Activated T-cell treated with anti-CD3 and anti-CD28 coated beads for 24 hours (primary cell): ENCODE results near the gene PEPD.
A peak's percentile ranks its signal among the peaks of the same experiment; 100 is the strongest.
"Not testable (repeated sequence)": the region's sequence is repeated elsewhere in the genome, so short reads cannot be mapped to it uniquely, and the experiment has no call there.

Experiments
- DNase-seq: peaks from one replicate; pipeline ENCODE4 v3.0.0-alpha.2; 2020; ENCODE audit warnings: low read depth

The PEPD gene

DNA sequence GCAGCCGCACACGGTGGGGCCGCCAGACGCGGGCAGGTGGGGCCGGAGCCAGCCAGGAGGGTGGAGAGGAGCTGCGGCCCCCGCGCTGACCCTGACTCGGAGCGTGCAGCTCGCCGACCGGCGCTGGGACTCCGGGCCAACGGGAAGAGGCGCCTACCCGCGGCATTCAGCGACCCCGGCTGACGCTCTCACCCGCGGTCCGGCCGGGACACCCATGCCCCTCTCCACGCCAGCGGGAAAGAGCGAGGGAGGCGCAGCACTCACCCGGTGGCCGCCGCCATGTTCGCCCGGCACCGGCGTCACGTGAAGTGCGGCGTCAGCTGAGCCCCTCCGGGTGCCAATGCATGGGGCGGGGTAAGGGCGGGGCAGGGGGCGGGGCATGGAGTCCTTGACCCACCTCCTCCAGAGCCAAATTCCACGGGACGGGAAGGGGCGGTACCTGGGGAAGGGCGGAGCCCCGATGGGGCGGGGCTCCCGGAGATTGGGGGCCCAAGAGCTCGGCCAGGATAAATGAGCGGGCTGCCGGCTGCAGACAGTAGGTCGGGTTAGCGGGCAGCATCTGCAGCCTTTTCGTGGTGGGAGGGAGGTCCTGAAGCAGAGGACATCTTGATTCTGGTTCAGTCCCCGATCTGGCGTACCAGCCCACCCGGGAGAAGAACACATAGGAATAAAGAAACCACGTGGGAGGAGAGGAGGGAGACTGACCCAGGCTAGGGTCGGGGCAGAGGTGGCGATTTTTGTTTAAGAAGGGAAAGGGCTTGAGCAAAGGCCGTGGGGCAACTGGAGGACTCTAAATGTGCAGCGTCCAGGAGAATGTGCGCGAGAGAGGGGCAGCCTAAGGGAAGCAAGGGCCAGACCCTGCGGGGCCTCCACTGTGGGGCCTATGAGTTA, at the start of gene PEPD:
TSS of gene PEPD (minus strand) at position 312 of the 891 bp plus-strand sequence. CDS start at position 281, 31 bp downstream.
- peak; percentile 84 for DNase-seq

DNA sequence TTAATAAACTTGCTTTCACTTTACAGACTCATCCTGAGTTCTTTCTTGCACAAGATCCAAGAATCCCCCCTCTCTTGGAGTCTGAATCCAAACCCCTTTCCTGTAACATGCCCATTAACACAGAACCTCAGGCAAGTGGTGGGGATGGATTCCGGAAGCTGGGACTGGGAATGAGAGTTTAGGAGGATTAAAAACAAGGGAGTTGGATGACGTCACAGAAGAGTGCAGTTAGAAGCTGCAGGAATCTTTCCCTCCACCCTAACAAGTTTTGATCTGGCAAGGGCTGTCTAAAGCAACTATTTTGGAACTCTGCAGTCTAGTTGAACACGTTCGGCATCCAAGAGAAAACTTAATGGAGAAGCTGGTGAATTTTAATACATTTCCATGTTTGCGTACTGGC, 48.2 kb upstream of the PEPD start:
- no peak for DNase-seq

DNA sequence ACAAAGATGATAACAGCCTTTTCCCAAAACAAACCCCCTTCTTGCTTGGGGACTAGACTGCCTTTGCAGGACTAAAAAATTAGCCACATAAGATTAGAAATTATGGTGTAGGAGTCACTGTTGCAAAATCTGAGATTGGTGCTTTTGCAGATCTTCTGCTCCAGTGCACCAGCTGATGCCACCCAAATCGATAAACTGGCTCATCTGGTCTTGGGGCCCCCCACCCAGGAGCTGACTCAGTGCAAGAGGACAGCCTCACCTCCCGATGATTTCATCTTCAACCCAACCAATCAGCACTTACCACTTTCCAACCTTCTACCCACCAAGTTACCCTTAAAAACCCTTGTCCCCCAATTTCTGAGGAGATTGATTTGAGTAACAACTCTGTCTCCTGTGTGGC, 47.1 kb upstream of the PEPD start:
- DNase-seq = no peak

DNA sequence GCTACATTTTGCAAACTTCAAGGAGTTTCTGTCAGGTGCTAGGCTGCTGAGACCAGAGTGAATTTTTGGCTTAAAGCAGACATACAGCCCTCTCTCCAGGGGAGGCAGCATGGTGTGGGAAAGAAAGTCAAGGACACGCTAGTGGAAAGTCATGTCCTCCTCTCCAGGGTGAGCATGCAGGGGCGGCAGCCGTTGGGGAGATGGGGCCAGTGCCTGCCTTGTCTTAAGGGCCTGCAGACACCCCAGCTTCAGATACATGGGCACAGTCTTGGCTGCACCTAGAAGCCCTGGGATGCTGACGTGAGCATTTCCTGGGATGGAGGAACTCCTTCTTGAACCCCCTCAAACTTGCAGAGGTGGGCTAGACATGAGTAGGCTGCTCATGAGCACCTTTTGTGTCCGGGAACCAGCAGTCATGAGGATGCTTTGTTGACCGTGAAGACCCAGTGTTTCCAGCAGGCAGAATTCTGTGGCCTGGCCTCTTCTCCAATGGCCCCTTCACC, 43.3 kb upstream of the PEPD start:
- no peak for DNase-seq

DNA sequence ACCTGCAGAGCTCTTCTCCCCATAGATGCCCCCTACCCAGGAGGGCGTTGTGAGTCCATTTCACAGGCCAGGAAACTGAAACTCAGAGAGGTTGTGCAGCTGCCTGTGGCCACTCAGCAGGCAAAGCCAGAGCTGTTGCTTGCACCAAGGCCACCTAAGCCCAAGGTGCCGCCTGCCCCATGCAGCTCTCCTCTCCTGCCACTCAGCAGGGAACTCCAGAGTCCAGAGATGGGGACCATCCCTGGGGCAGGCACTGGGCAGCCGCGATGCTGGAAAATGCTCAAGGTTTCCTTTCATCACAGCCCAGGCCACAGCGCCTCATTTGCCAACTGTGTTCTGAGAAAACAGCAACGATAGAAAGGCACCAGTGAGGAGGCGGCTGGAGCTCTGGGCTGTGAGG, 41.0 kb upstream of the PEPD start:
- no peak for DNase-seq

DNA sequence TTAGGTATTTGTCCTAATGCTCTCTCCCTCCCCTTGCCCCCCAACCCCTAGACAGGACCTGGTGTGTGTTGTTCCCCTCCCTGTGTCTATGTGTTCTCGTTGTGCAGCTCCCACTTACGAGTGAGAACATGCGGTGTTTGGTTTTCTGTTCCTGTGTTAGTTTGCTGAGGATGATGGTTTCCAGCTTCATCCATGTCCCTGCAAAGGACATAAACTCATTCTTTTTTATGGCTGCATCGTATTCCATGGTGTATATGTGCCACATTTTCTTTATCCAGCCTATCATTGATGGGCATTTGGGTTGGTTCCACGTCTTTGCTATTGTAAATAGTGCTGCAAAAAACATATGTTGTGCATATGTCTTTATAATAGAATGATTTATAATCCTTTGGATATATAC, 40.1 kb upstream of the PEPD start:
- not testable (repeated sequence) for DNase-seq

DNA sequence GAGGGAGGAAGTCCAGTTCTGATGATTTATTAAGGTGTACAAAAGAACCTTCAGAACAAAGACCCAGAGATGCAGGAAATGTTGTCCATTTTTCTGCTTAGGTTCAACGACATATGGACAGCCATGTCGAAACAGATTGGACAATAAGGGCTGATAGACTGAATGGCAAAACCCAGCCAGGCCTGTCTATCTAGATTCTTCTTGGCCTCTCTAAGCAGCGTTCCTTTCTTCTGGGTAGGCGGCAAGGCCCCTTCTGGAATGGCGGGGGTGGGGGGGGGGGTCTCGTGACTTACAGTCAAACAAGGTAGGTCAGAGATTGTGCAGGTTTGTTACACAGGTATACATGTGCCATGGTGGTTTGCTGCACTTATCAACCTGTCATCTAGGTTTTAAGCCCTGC, 39.7 kb upstream of the PEPD start:
- no peak for DNase-seq

DNA sequence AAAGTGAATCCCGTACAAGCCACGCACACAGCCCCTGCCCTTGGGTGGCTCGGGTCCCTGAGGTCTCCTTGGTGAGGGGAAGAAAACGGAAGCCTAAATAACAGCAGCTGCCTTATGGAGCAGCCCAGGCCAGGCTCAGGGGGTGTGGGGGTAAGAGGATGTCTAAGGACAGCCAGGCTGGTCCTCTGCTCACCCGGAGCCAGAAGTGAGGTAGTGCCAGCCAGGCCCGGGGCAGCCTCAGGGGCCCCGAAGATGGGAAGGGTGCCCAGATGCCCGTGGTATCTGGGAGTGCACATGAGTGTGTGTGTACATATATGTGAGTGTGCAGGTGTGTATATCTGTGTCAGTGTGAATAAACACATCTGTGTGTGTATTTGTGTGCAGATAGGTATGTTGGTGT, 38.4 kb upstream of the PEPD start:
- DNase-seq = no peak

DNA sequence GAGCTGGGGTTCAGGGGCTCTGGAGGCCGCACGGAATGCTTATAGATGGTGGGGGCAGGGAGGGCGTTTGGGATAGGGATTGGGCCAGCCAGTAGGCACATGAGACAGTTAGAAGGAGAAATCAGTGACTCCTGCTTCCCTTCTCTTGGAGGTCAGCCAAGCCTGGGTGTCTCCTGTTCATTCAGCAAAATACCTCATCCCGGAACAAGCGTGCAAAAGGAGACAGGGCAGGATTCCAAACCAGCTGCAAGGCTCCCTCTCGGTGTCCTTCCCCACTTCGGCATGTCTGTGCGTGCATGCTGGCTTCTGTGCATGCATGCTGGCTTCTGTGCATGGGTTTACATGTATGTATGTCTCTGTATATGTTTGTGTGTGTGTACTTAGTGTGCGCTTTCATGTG, 37.3 kb upstream of the PEPD start:
- no peak for DNase-seq

DNA sequence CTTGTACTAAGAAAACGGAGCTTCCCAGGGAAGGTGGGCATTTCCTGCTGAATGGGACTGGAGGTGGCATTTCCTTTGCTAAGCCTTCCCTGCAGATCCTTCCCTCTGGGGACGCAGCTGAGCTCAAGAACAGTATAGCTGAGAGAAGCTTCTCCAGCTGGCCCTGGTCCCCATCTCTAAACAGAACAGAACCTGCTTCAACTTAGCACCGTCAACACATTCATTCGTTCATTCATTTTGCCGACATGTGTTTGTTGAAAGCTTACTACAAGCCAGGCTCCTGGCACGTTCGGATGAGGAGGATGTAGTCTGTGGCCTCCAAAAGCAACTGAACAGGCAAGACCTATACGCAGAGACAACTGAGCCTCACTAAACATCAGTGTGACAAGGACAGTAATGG, 36.6 kb upstream of the PEPD start:
- no peak for DNase-seq

DNA sequence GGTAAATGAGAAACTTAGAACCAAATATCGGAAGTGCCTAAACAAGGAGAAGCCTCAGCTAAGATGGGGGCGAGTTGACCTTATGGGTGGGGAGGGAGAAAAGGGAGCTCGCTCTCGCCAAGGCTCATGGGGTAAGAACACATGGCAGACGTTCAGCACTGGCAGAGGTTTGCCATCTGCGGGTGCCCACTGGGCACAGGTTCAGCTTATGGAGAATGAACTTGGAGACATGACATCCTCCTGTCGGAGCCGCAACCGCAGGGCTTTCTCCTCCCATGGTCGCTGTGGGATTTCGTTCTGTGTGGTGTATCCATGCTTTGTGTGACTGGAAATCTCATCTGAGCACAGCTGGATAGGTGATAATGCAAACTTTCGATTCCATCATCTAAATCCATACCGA, 36.1 kb upstream of the PEPD start:
- no peak for DNase-seq

DNA sequence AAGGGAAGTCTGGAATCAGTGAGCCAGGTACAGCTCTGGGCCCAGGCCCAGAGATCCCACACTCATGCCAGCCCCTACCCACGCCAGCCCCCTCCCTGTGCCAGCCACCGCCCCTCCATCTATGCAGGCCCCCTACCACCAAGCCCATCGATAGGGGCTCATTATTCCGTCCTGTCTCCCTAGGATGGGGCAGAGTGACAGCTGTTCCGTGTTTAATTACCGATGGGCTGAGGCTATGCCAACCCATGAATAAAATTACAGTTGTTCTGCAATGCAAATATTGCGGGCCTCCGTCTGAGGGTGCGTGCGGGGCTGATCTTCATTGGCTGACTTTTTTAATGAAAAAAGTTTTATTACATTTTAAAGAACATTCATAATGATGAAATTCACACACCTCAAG, 35.6 kb upstream of the PEPD start:
- DNase-seq = no peak

DNA sequence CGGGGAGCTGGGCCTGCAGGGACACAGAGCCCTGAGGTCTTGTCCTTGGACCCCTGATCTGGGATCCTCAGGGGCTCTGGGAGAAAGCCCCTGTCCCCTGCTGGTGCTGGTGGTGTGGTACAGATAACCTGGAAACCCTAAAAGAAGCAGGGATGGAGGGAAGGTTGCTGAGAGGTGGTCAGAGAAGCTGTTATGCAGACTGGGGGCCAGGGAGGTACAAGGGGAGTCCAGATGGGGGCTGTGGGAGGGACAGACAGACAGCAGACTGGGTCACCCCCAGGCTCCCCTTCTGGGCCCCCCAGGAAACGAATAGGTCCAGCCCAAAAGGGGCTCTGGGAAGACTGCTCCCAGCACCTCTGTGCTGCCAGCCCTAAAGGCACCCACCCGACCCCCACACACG, 34.7 kb upstream of the PEPD start:
- DNase-seq = no peak

DNA sequence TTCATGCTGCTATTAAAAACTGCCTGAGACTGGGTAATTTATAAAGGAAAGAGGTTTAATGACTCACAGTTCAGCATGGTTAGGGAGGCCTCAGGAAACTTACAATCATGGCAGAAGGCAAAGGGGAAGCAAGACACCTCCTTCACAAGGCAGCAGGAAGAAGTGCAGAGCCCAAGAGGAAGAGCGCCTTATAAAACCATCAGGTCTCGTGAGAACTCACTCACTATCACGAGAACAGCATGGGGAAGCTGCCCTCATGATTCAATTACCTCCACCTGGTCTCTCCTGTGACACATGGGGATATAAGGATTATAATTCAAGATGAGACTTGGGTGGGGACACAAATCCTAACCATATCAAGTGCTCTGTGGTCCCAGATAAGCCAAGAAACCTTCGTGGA, 34.1 kb upstream of the PEPD start:
- DNase-seq = not testable (repeated sequence)

DNA sequence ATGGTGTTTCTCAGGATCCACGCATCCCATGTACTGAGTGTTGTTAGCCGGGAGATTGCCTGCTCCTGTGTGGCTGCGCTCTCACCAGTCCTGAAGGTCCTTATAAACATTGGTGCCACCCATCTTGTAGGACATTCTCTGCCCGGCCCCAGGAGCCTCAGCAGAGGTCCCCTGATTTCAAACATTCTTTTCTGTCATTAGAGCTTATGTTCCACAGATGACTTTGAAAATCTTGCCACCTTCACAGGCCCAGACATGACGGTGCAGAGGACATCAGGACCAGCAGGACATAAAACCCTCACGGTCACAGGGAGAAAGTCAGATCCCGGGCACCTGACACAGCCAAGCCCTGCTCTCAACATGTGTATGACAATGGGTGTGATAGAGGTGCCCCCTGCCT, 33.2 kb upstream of the PEPD start:
- DNase-seq = no peak

DNA sequence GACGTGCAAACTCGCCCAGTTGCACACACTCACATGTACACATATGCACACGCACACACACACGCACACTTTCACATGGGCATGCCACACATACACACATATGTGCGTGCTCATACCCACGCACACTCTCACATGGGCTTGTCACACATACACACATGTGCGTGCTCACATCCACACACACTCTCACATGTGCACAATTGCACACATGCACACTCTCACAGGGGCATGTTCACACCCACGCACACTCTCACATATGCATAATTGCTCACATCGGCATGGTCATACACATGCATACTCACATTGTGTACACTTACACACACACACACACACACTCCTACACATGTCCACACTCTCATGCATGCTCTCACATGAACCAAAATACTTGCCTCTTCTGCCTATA, 32.8 kb upstream of the PEPD start:
- DNase-seq = no peak

DNA sequence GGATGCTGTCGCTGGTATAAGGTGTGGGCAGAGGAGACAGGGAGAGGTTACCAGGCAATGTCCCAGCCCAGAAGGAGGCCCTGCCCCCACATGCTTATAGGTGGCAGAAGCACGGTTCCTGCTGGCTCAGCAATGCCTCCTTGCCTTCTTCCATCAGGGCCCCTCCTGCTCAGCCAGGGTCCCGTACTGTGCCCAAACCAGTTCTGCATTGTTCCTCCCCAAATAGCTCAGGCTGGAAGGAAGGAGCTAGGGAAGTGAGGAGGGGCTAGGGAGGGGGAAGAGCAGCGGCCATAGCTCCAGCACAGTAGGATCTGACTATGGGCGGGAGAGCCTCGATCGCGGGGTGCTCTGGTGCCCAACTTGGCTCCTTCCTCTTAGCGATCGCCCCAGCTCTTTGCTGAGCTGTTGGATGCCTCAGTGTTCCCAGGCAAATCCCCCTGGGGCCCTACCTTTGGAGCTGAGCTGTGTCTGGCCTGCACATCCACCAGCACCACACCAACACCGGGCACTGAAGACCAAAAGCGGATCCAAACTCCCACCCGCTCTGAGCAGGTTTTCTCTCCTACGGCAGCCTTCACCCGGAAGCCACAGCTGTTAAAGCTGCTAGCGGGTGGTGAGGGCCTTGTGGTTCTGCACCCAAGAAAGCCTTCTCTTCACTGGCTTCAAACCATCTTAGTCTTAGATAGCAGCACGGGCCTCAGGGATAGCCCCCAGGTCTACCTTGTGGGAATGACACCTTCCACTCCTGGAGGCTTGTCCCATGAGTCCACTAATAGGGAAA, 32.1 kb upstream of the PEPD start:
- no peak for DNase-seq

DNA sequence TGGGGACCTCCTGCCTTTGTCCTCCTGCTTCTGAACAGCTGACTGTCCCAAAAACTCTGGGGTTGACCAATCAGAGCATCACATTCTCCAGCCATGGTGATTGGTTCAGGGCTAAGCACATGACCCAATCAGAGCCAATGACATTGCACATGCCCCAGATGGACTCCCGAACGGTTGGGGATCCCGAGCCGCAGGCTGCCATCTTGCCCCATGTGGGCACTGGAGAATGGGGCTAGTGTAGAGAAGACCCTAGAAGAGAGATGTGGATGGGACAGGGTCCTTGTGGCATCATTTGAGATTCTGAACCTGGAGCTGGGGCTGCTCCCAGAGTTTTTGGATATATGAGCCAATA, 31.3 kb upstream of the PEPD start:
- no peak for DNase-seq

DNA sequence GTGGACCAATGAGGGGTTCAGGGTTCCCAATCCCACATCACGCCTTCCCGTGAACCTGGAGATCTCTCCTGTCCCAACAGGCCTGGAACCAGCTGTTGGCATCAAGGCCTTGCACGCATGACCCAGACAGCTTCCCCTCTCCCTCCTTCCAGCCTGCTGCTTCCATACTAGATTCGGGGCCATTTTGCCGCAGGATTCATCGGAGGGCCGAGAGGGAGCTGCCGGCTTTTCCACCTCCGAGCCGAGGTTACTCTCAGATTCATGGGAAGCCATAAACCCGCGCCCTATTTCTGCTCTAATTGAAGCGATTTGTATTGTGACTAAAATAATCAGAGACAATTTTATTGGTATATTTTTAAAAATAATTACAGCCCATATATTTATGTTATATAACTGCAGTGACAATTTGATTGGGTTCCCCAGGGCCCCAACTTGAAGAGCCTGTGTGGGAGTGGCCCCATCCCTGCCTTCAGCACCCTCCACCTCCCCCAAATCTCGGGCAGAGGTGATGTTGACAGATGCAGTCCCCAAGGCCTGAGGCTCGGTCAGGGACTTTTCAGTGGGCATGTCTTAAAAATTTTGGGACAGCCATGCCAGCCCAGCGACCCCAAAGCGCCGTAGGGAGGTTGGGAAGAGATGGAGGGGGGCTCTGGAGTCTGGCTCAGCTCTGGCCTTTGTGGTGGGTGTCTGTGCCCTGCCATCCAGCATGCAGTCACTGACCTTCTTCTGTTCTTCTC, 30.8 kb upstream of the PEPD start:
- no peak for DNase-seq

DNA sequence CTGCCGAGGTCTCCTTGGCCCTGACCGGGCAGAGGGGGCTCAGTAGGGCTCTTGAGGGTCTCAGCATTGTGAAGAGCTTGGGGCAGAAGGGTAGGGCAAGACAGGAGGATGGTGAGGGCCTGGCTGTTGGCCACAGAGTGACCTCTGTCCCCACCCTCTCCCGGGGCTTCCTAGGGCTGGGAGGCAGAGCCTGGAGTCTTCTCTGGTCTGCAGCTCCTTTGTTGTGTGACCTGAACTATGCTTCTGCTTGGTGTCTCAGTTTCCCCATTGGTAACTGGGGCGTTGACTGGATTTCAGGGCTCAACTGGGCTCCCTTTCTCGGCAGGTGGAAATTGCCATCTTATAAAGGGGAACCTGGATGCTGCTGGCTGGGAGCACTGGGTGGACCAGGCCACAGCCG, 30.1 kb upstream of the PEPD start:
- no peak for DNase-seq

DNA sequence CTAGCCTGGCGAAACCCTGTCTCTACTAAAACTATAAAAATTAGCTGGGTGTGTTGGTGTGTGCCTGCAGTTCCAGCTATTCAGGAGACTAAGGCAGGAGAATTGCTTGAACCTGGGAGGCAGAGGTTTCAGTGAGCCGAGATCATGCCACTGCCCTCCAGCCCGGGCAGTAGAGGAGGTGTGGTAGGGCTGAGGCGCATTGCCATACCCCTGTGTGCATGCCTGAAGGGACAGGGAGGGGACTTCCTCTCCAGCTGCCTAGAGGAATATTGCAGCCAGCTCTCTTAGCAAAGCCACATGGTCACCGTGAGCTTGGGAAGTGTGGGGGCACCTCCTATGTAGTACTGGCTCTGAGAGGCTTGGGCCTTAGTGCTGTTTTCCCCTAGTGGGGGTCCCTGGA, 29.2 kb upstream of the PEPD start:
- DNase-seq = no peak

DNA sequence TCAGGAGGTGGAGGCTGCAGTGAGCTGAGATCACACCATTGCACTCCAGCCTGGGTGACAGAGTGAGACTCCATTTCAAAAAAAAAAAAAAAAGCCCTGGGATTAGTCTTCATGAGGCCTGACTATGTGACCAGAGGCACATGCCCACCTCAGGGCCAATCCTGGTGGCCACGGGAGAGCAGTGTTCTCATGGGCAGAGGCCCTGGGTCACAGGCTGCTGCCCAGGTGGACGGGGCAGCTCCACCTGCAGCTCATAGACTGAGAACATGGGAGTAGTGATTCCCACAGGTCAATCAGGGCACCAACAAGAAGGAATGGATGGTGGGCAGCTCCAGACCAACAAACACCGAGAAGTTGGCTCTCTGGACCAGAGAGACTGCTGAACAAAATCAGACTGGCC, 26.1 kb upstream of the PEPD start:
- DNase-seq = no peak

DNA sequence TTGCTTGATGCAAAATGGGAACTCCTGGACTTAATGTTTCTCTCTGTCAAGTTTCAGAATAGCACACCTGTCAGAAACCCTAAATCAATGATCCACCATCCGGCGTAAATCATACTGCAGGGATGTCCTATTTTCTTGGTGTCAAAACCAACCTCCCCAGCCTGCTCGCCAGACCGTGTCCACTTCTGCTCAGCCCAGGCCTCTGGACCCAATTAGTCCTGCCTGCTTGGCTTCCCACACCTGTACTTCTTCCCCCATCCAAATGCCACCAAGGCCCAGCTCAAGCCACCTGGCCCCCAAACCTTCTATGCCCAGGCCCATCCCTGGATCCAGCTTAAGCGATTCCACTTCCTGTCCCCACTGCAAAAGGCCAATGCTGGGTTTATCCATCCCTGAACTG, 25.1 kb upstream of the PEPD start:
- no peak for DNase-seq
